ENCODE results near the gene NTN4.

NTN4 gene

GRCh38 chr12:95614390-95614982, 176.1 kb downstream of the NTN4 start:
- no peak for ATAC-seq (ENCODE audit: low read depth)
- no peaks in the 10 kb centered on the region for H3K36me3 Mint-ChIP-seq

DNA sequence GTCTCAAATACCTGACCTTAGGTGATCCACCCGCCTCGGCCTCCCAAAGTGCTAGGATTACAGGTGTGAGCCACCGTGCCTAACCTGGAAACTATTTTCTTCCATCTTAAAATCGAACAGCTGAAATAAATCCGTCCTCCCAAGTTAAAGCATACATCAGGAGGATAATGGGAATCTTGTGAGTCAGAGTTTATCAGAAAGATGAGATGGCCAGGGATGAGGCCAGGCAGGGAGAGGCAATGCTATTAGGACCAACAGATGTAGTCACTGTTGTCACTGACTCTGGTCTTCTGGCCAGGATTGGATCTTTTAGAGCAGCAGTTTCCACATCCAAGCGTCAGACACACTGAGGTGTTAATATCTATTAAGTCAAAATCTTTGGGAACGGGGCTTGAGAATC, 177.5 kb downstream of the NTN4 start:
- Mint-ChIP-seq H3K9me3 (no peaks in the 10 kb centered on the region), H3K36me3 (no peaks in the 10 kb centered on the region), H3K27me3 (peaks cover 6% of the 10 kb centered on the region)

More at GRCh38 chr12:95614390-95614982, 176.1 kb downstream of the NTN4 start:
- H3K27me3 Mint-ChIP-seq = peaks cover 6% of the 10 kb centered on the region
- peaks cover 7% of the 10 kb centered on the region for H3K4me1 Mint-ChIP-seq
- H3K9me3 Mint-ChIP-seq = no peaks in the 10 kb centered on the region
- no peak overlapping the region for H3K27ac Mint-ChIP-seq
- DNase-seq (ENCODE audit: low spot score in 2 of 2) = no peak
- H3K4me3 Mint-ChIP-seq = no peak overlapping the region

DNA sequence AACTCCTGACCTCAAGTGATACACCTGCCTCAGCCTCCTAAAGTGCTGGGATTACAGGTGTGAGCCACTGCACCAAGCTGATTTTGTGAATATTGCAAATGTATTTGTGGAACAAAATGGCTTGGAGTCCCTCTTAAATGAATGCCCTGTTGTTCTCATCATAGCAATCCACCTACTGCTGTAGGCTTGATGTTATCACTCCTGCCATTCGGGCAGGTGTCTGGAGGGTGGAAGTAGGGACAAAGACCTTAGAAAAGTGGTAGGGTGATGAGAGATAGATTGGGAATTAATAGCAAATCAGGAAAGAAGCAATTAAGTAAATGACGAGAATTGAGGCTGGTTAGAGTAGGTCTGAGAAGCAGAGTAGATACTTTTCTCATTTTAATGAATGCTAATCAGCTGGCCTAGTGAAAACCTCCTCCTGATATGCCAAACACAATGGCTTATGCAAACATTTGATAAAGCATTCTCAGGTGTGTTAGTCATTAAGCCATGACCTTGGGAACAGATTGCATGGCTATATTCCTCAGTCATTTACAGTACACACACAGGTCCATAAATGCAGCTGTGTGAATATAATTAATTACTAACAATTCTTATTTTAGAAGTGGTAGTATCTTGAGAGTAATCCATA, 178.8 kb downstream of the NTN4 start:
- Mint-ChIP-seq H3K9me3 (no peaks in the 10 kb centered on the region), H3K4me1 (peaks cover 7% of the 10 kb centered on the region), H3K36me3 (no peaks in the 10 kb centered on the region), H3K27me3 (peaks cover 6% of the 10 kb centered on the region), H3K4me3 (no peak overlapping the region), H3K27ac (no peak overlapping the region)
- no peak for DNase-seq (ENCODE audit: low spot score in 2 of 2)
- ATAC-seq (ENCODE audit: low read depth) = no peak

More for the DNA sequence above, 177.5 kb downstream of the NTN4 start:
- DNase-seq (ENCODE audit: low spot score in 2 of 2) (no peak), ATAC-seq (ENCODE audit: low read depth) (no peak)
- Mint-ChIP-seq H3K27ac (no peak overlapping the region), H3K4me3 (no peak overlapping the region), H3K4me1 (peaks cover 7% of the 10 kb centered on the region)

- no peaks in the 10 kb centered on the region for H3K4me1 Mint-ChIP-seq
- no peak overlapping the region for H3K4me3 Mint-ChIP-seq
- H3K9me3 Mint-ChIP-seq = no peaks in the 10 kb centered on the region
- H3K27me3 Mint-ChIP-seq = peaks cover 10% of the 10 kb centered on the region
- no peaks in the 10 kb centered on the region for H3K36me3 Mint-ChIP-seq
- H3K27ac Mint-ChIP-seq = no peak overlapping the region
- no peak for DNase-seq (ENCODE audit: low spot score in 2 of 2)
- ATAC-seq (ENCODE audit: low read depth) = no peak
Observed at GRCh38 chr12:95608252-95609033, 182.1 kb downstream of the NTN4 start.

Measured in memory B cell (primary cell).